ENCODE data around the gene OBSCN. TPM values are rescaled to one million over a fixed set of nuclear protein-coding genes. Genes with fewer than 3 reads are reported as not detected.

OBSCN gene
- total RNA-seq, 1 donor from 2014 or later, result 59.5 TPM

DNA sequence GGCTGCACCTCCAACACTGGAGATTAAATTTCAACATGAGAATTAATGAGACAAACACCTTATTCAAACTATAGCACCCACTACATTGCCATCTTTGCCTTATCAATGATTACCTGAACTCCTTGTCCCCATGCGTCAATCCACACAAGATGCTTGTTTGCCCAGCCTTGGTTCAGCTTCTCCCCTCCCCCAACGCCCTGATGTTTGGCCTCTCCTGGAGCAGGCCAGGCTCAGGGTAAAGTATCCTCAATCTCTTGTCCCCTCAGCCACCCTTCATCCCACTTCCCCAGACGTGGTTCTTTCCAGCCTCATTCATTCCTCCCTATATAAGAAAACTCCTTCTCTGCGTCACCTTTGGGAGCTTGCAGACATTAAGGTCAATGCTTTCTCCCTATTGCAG lies 220.6 kb downstream of the OBSCN start:
- DNase-seq (ENCODE audit: low read depth), result no peak

Small RNA genes lying within 50 kb of the gene (microRNA-seq; reads per million reads assigned to microRNA genes)
- gene MIR6742, result not detected

Other genes with a start within 250 kb of the OBSCN start
- gene WNT3A, start 201.0 kb upstream of the OBSCN start, total RNA-seq, result not detected in 2 replicates
- gene ARF1, start 125.3 kb upstream of the OBSCN start, total RNA-seq, result 224 and 259 TPM in 2 replicates
- 8.1 and 9.3 TPM in 2 replicates for gene C1orf35, start 104.7 kb upstream of the OBSCN start, total RNA-seq
- gene MRPL55, start 98.7 kb upstream of the OBSCN start, total RNA-seq, result 67.0 and 82.8 TPM in 2 replicates
- gene GUK1, start 67.8 kb upstream of the OBSCN start, total RNA-seq, result 200 and 214 TPM in 2 replicates
- gene GJC2, start 58.1 kb upstream of the OBSCN start, total RNA-seq, result 0.26 and 0.80 TPM in 2 replicates
- 1.9 and 2.5 TPM in 2 replicates for gene IBA57, start 42.2 kb upstream of the OBSCN start, total RNA-seq
- 11.3 and 12.7 TPM in 2 replicates for gene TRIM11, start 198.8 kb downstream of the OBSCN start, total RNA-seq
- not detected in 2 replicates for gene TRIM17, start 208.8 kb downstream of the OBSCN start, total RNA-seq

Measured in myocyte (in vitro differentiated cells).